LNCaP clone FGC (cell line): ENCODE results near the gene BOD1L2.
A peak's percentile ranks its signal among the peaks of the same experiment; 100 is the strongest.

Experiments
- DNase-seq: peaks from one replicate; pipeline ENCODE4 v3.0.0-alpha.2; 2011; ENCODE audit warnings: low read depth
- H3K4me3 ChIP-seq: 2 replicates; pipeline ENCODE4 v1.5.1; 2011; ENCODE audit warnings: mild to moderate bottlenecking, low read depth, low read length, control low read depth
- TF ChIP-seq, protein P1 (sequence below): IDR thresholded peaks from 2 replicates; pipeline ENCODE4 v1.5.1; 2012; ENCODE audit warnings: mild to moderate bottlenecking; ENCODE audit not compliant: control insufficient read depth, insufficient read depth; ENCODE audit errors: extremely low read depth

BOD1L2 gene

GRCh38 chr18:57146956-57147636 is at the start of gene BOD1L2:
Gene BOD1L2, plus strand, starts transcription at chr18:57147087. Its CDS starts 226 bp downstream, at chr18:57147313.
- TF ChIP-seq, protein P1, sequence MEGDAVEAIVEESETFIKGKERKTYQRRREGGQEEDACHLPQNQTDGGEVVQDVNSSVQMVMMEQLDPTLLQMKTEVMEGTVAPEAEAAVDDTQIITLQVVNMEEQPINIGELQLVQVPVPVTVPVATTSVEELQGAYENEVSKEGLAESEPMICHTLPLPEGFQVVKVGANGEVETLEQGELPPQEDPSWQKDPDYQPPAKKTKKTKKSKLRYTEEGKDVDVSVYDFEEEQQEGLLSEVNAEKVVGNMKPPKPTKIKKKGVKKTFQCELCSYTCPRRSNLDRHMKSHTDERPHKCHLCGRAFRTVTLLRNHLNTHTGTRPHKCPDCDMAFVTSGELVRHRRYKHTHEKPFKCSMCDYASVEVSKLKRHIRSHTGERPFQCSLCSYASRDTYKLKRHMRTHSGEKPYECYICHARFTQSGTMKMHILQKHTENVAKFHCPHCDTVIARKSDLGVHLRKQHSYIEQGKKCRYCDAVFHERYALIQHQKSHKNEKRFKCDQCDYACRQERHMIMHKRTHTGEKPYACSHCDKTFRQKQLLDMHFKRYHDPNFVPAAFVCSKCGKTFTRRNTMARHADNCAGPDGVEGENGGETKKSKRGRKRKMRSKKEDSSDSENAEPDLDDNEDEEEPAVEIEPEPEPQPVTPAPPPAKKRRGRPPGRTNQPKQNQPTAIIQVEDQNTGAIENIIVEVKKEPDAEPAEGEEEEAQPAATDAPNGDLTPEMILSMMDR: no peak
- DNase-seq: no peak

GRCh38 chr18:57107140-57107832 is 39.6 kb upstream of the BOD1L2 start:
- peak; percentile 4 for DNase-seq
- H3K4me3 ChIP-seq: no peak overlapping the region
- TF ChIP-seq, protein P1: no peak

More at GRCh38 chr18:57146956-57147636, at the start of gene BOD1L2:
- H3K4me3 ChIP-seq: no peak within 1 kb of the TSS

GRCh38 chr18:57110290-57110689 is 36.6 kb upstream of the BOD1L2 start:
- DNase-seq: no peak

DNA sequence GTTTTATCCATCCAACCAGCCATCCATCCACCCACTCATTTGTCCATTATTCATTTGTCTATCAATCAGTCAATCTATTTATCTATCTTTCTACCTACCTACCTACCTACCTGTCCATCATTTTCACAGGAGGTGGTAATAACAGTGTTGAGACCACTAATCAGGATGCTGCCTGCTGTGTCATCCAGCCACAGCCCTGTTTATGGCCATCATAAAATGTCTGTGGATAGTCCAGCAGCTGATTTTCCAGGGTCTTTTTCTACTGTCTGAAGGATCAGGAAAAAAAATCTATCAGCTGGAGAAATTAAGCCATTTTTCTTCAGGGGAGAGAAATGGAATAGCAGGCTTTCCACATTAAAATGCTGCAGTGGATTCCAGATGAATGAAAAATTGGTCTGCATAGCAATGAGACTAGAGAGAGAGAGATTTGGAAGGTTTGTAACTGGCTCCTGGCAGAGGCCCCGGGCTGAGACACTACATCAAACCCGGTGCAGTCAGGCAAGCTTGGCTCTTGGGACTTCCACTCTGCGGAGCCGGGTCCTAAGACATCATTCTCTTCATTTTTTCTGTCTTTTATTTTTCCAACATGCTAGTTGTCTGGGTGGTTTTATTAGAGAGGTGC is 33.0 kb upstream of the BOD1L2 start:
- no peak overlapping the region for H3K4me3 ChIP-seq
- DNase-seq: no peak
- TF ChIP-seq, protein P1: no peak

More at GRCh38 chr18:57110290-57110689, 36.6 kb upstream of the BOD1L2 start:
- no peak overlapping the region for H3K4me3 ChIP-seq
- TF ChIP-seq, protein P1: no peak

DNA sequence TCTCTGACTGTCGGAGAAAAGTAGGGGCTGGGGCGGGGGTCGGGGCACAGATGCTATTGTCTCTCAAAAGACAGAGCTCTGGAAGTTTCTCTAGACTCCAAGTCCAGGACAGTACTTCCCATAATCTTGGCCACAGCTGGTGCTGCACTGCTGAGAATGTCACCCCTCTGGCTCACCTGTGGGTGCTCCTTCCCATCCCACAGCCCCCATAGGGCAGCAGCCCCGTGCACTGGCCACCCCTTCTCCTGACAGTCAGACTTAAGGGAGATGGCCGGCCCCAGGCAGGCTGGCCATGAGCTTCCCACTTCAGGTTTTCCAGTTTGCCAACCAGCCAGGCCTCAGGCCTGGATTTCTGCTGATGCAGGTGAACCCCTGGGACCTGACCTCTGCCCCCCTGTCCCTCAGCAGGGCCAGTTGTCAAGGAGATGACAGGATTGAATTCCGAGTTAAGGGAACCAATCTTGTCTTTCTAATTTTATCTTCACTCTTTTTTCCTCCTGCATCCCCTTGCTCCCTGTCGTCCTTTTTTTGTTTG is 30.2 kb upstream of the BOD1L2 start:
- no peak overlapping the region for H3K4me3 ChIP-seq
- no peak for DNase-seq
- TF ChIP-seq, protein P1: no peak

GRCh38 chr18:57121542-57122112 is 25.3 kb upstream of the BOD1L2 start:
- TF ChIP-seq, protein P1: no peak
- no peak overlapping the region for H3K4me3 ChIP-seq
- DNase-seq: no peak
